GM12878 (cell line): ENCODE data around the gene UQCRH. TPM values are rescaled to one million over a fixed set of nuclear protein-coding genes. Genes with fewer than 3 reads are reported as not detected.
A peak's percentile ranks its signal among the peaks of the same experiment; 100 is the strongest.

Experiments used
- ATAC-seq: fragments of 200-7000 bp; cut with Tn5 transposase; 3 replicates; pipeline ENCODE4 v1.9.1; 2020; ENCODE audit warnings: mild to moderate bottlenecking, moderate library complexity
- BruUV-seq: library from RNA; stranded (reverse); fragments of 400-500 nt; replicated peaks from 2 replicates; lab custom pipeline; 2021; lab: Mats Ljungman, UMichigan
- CTCF ChIA-PET: fragments of 300-600 bp; sonication (Branson Sonifier 250); formaldehyde crosslinking; extraction: SDS; loops from one replicate; lab custom pipeline; 2021; ENCODE audit warnings: inconsistent platforms; lab: Yijun Ruan, JAX
- POLR2A ChIA-PET: fragments of 350-600 bp; formaldehyde crosslinking; extraction: SDS; loops from one replicate; lab custom pipeline; 2021; ENCODE audit warnings: inconsistent platforms; lab: Charles Lee
- RAD21 ChIA-PET: fragments of 300-600 bp; sonication (Branson Sonifier 250); formaldehyde crosslinking; loops from one replicate; lab custom pipeline; 2023; ENCODE audit warnings: antibody characterized with exemption; ENCODE audit not compliant: unreplicated experiment; lab: Charles Lee
- SMC1A ChIA-PET: fragments of 300-600 bp; sonication (Branson Sonifier 250); formaldehyde crosslinking; loops from one replicate; lab custom pipeline; 2023; ENCODE audit not compliant: unreplicated experiment, uncharacterized antibody; lab: Charles Lee
- DNase-seq: peaks from one replicate; pipeline ENCODE4 v3.0.0-alpha.2; 2011; ENCODE audit warnings: low read depth, low spot score
- FAIRE-seq: peaks from 3 replicates; lab custom pipeline; 2011; peaks lifted over from hg19 to GRCh38; lab: Jason Lieb, UNC
- H2AFZ ChIP-seq: 2 replicates; pipeline ENCODE4 v1.6.0; 2011; ENCODE audit warnings: low read depth, low read length, control low read depth; ENCODE audit not compliant: control insufficient read depth
- H3K27ac ChIP-seq: 2 replicates; pipeline ENCODE4 v1.5.1; 2011; ENCODE audit warnings: control low read depth; ENCODE audit not compliant: control insufficient read depth, insufficient read depth
- H3K27me3 ChIP-seq, 2 experiments: replicated peaks in 1 of 2; 2 replicates each; pipeline versions ENCODE4 v1.6.0 to v1.6.1; 2011; ENCODE audit warnings: low read length in 1 of 2; ENCODE audit not compliant: control insufficient read depth in 2 of 2, insufficient read depth in 2 of 2
- H3K36me3 ChIP-seq, 2 experiments: 2 replicates each; pipeline ENCODE4 v1.5.1; 2011; ENCODE audit warnings: low read length in 1 of 2; ENCODE audit not compliant: control insufficient read depth in 2 of 2, insufficient read depth in 2 of 2
- H3K4me1 ChIP-seq: 2 replicates; pipeline ENCODE4 v1.6.1; 2011; ENCODE audit warnings: mild to moderate bottlenecking, low read length, moderate library complexity, mixed read lengths; ENCODE audit not compliant: control insufficient read depth, insufficient read depth
- H3K4me2 ChIP-seq: 2 replicates; pipeline ENCODE4 v1.6.0; 2011; ENCODE audit warnings: control low read depth; ENCODE audit not compliant: control insufficient read depth, insufficient read depth
- H3K4me3 ChIP-seq: fragments of 200-600 bp; sonication (generic); 2 replicates; pipeline ENCODE4 v1.5.1; 2016
- H3K79me2 ChIP-seq: 2 replicates; pipeline ENCODE4 v1.6.0; 2011; ENCODE audit warnings: low read length; ENCODE audit not compliant: control insufficient read depth, insufficient read depth
- H3K9ac ChIP-seq: 2 replicates; pipeline ENCODE4 v1.8.0; 2011; ENCODE audit warnings: low read length, control low read depth, mixed read lengths; ENCODE audit not compliant: control insufficient read depth, insufficient read depth
- H3K9me3 ChIP-seq: replicated peaks from 3 replicates; pipeline ENCODE4 v1.5.1; 2011; ENCODE audit warnings: mild to moderate bottlenecking, low read length; ENCODE audit not compliant: control insufficient read depth, insufficient read depth
- H4K20me1 ChIP-seq: 2 replicates; pipeline ENCODE4 v1.6.0; 2011; ENCODE audit not compliant: control insufficient read depth, insufficient read depth
- FOXM1 ChIP-seq: IDR thresholded peaks from 2 replicates; pipeline ENCODE4 v1.6.1; 2012; ENCODE audit warnings: low read depth, mild to moderate bottlenecking, inconsistent platforms, low read length, moderate library complexity
- IKZF2 ChIP-seq, 2 experiments: fragments of 450-650 bp; IDR thresholded peaks; 2 replicates each; pipeline ENCODE4 v1.6.1; 2017; ENCODE audit warnings: mild to moderate bottlenecking in 2 of 2, moderate library complexity in 2 of 2
- MEF2A ChIP-seq: IDR thresholded peaks from 2 replicates; pipeline ENCODE4 v1.6.1; 2011; ENCODE audit warnings: low read depth, mild to moderate bottlenecking, low read length, moderate library complexity; ENCODE audit not compliant: insufficient read depth
- NFIC ChIP-seq: IDR thresholded peaks from 2 replicates; pipeline ENCODE4 v1.6.1; 2012; ENCODE audit warnings: low read depth, mild to moderate bottlenecking, inconsistent platforms, low read length, moderate library complexity
- PML ChIP-seq: IDR thresholded peaks from 2 replicates; pipeline ENCODE4 v1.6.1; 2012; ENCODE audit warnings: low read length, inconsistent platforms
- POLR2A ChIP-seq: IDR thresholded peaks from 2 replicates; pipeline ENCODE4 v1.6.1; 2011; ENCODE audit warnings: low read depth, mild to moderate bottlenecking, low read length
- POLR2AphosphoS2 ChIP-seq: IDR thresholded peaks from 2 replicates; pipeline ENCODE4 v1.6.1; 2011; ENCODE audit warnings: low read depth, mild to moderate bottlenecking, low read length, improper control_type of control experiment, moderate library complexity
- RCOR1 ChIP-seq: conservative IDR thresholded peaks from 2 replicates; pipeline ENCODE4 v1.6.1; 2012; ENCODE audit warnings: low read depth, low read length, improper control_type of control experiment
- RUNX3 ChIP-seq: IDR thresholded peaks from 2 replicates; pipeline ENCODE4 v1.6.1; 2012; ENCODE audit warnings: low read length, inconsistent platforms
- SPI1 ChIP-seq: IDR thresholded peaks from 2 replicates; pipeline ENCODE4 v1.6.1; 2011; ENCODE audit warnings: low read depth, mild to moderate bottlenecking, low read length, moderate library complexity, borderline replicate concordance; ENCODE audit not compliant: insufficient read depth
- TCF3 ChIP-seq: IDR thresholded peaks from 2 replicates; pipeline ENCODE4 v1.6.1; 2012; ENCODE audit warnings: low read depth, mild to moderate bottlenecking, low read length, borderline replicate concordance; ENCODE audit not compliant: insufficient read depth
- WGBS: methylation state at CpG from one replicate; pipeline ENCODE4 v1.1.6; 2016; ENCODE audit warnings: low lambda C conversion rate; ENCODE audit not compliant: insufficient replicate concordance, insufficient coverage; ENCODE audit errors: missing lambda C conversion rate; 5-methylcytosine and 5-hydroxymethylcytosine counted together
- in situ Hi-C: fragments of 300-500 bp; cut with MboI; formaldehyde crosslinking; loops from 9 replicates; pipeline ENCODE4 v1.14.3; 2018; ENCODE audit warnings: mixed read lengths
- intact Hi-C: fragments of 100-400 bp; cut with micrococcal nuclease; formaldehyde crosslinking; loops from one replicate; pipeline ENCODE4 v1.14.2; 2022; ENCODE audit not compliant: unreplicated experiment
- polyA plus RNA-seq, 11 experiments: library from polyadenylated mRNA; depleted of rRNA in 4 of 11; unstranded in 6 of 11; stranded (reverse) in 5 of 11; fragments of >200 nt; fragmentation: Nextera tagmentation in 4 of 11; fragmentation: Illumina TruSeq in 1 of 11; extraction: Ambion mirVana in 4 of 11; extraction: Trizol in 1 of 11; gene quantifications; 1 replicate in 1 of 11; 2 replicates in 10 of 11; pipeline versions ENCODE4 v1.2.1 to v1.2.3, GENCODE V29; 2011 to 2016; ENCODE audit warnings: inconsistent platforms in 2 of 11, missing spikeins in 2 of 11, low read depth in 1 of 11
- total RNA-seq, 4 experiments: library from RNA; depleted of rRNA in 3 of 4; stranded (reverse); fragments of >200 nt in 3 of 4; fragmentation: Illumina TruSeq in 1 of 4; extraction: Trizol in 1 of 4; gene quantifications; 2 replicates each; pipeline versions ENCODE4 v1.2.1 to v1.2.3, GENCODE V29; 2013 to 2021
- TF ChIP-seq, protein P1 (sequence below): fragments of 450-650 bp; IDR thresholded peaks from 2 replicates; pipeline ENCODE4 v1.6.1; 2018; ENCODE audit warnings: mild to moderate bottlenecking, low read depth, moderate library complexity; ENCODE audit not compliant: partially characterized antibody
- TF ChIP-seq, protein P2 (sequence below): IDR thresholded peaks from 2 replicates; pipeline ENCODE4 v1.6.1; 2012; ENCODE audit warnings: mild to moderate bottlenecking, low read depth, low read length
- TF ChIP-seq, protein P3 (sequence below): fragments of 450-650 bp; IDR thresholded peaks from 2 replicates; pipeline ENCODE4 v1.6.1; 2016; ENCODE audit warnings: mild to moderate bottlenecking

Gene UQCRH
- total and polyA plus RNA-seq, 10 of the 15 experiments (the other 5 are each of a cell fraction or from before 2014, with no cell fraction given) = 363 to 1,782 (median 597) TPM

DNA sequence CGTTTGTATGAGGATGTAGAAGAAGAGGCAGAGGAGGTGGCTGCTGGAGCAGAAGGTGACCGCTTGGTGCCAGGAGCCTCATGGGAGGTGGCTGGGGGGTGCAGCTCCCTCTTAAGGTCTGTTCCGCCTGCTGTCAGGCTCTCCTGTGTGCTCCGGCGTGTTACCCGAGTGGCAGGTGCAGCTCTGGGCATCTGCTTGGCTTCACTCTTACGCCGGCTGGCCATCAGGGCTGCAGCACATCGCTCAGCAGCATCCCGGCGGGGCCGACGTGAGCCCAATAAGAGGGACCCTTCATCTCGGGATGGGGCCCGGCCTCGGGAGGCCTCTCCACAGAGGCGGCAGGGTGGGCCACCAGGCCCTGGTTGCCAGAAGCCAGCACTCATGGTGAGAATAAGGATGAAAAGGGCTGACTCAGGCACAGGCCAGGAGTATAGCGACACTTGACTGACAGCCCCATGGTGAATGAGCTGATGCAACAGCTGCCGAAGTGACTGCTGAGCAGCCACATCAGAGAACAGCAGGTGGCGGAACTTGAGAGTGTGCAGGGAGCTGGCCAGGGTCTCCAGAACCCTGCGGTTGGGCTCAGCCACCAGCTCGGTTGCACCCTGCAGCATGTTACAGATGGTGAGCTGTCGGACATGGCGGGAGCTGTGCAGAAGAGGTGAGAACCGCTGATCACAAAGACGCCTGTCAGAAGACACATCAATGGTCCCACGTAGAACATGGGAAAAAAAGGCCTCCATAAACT lies 17.6 kb upstream of the UQCRH start:
- H3K4me2 ChIP-seq = no peak overlapping the region
- H3K79me2 ChIP-seq = no peaks in the 10 kb centered on the region
- in situ Hi-C loops (no loop called here), intact Hi-C loops (no loop called here)
- peaks cover 12 to 23% of the 10 kb centered on the region in 2 experiments for H3K36me3 ChIP-seq
- no peaks in the 10 kb centered on the region for H3K27me3 ChIP-seq
- H3K27ac ChIP-seq = no peak overlapping the region
- no peak overlapping the region for H3K4me3 ChIP-seq
- no peaks in the 10 kb centered on the region for H3K9me3 ChIP-seq
- no peak overlapping the region for H2AFZ ChIP-seq
- FAIRE-seq = no peak
- 89% methylated on average over 27 of the region's 27 CpGs for WGBS
- BruUV-seq = no TSS peak
- ChIA-PET RAD21 (interaction anchor here (2.0 kb wide), 1 partner anchor 17 kb away, joined by 5 read pairs; the partner anchor contains the start of gene LRRC41), POLR2A (interaction anchor here (1.5 kb wide), 1 partner anchor 9 kb away, joined by 12 read pairs; no protein-coding TSS in a partner anchor), SMC1A (interaction anchor here (1.2 kb wide), 1 partner anchor 31 kb away, joined by 3 read pairs; no protein-coding TSS in a partner anchor), CTCF (interaction anchor here (1.5 kb wide), 1 partner anchor 61 kb away, joined by 5 read pairs; no protein-coding TSS in a partner anchor)
- no peaks in the 10 kb centered on the region for H4K20me1 ChIP-seq
- ATAC-seq = no peak; the same call in 2 of the 3 replicates
- H3K4me1 ChIP-seq = no peaks in the 10 kb centered on the region
- H3K9ac ChIP-seq = no peak overlapping the region
- no peak for DNase-seq
- TF ChIP-seq, protein P1, sequence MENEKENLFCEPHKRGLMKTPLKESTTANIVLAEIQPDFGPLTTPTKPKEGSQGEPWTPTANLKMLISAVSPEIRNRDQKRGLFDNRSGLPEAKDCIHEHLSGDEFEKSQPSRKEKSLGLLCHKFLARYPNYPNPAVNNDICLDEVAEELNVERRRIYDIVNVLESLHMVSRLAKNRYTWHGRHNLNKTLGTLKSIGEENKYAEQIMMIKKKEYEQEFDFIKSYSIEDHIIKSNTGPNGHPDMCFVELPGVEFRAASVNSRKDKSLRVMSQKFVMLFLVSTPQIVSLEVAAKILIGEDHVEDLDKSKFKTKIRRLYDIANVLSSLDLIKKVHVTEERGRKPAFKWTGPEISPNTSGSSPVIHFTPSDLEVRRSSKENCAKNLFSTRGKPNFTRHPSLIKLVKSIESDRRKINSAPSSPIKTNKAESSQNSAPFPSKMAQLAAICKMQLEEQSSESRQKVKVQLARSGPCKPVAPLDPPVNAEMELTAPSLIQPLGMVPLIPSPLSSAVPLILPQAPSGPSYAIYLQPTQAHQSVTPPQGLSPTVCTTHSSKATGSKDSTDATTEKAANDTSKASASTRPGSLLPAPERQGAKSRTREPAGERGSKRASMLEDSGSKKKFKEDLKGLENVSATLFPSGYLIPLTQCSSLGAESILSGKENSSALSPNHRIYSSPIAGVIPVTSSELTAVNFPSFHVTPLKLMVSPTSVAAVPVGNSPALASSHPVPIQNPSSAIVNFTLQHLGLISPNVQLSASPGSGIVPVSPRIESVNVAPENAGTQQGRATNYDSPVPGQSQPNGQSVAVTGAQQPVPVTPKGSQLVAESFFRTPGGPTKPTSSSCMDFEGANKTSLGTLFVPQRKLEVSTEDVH = no peak
- TF ChIP-seq IKZF2 (IDR thresholded peaks at IDR 0.05) (no peak), POLR2AphosphoS2 (peak; percentile 44; the same call in 1 of the 2 replicates), RUNX3 (no peak), PML (0 out of 2 replicates have a peak, but pooled peaks have one; percentile 18), MEF2A (no peak), SPI1 (no peak), NFIC (no peak), FOXM1 (0 out of 2 replicates have a peak, but pooled peaks have one; percentile 18), RCOR1 (no peak), POLR2A (peak; percentile 66; the same call in 1 of the 2 replicates), TCF3 (no peak)
- TF ChIP-seq, protein P2, sequence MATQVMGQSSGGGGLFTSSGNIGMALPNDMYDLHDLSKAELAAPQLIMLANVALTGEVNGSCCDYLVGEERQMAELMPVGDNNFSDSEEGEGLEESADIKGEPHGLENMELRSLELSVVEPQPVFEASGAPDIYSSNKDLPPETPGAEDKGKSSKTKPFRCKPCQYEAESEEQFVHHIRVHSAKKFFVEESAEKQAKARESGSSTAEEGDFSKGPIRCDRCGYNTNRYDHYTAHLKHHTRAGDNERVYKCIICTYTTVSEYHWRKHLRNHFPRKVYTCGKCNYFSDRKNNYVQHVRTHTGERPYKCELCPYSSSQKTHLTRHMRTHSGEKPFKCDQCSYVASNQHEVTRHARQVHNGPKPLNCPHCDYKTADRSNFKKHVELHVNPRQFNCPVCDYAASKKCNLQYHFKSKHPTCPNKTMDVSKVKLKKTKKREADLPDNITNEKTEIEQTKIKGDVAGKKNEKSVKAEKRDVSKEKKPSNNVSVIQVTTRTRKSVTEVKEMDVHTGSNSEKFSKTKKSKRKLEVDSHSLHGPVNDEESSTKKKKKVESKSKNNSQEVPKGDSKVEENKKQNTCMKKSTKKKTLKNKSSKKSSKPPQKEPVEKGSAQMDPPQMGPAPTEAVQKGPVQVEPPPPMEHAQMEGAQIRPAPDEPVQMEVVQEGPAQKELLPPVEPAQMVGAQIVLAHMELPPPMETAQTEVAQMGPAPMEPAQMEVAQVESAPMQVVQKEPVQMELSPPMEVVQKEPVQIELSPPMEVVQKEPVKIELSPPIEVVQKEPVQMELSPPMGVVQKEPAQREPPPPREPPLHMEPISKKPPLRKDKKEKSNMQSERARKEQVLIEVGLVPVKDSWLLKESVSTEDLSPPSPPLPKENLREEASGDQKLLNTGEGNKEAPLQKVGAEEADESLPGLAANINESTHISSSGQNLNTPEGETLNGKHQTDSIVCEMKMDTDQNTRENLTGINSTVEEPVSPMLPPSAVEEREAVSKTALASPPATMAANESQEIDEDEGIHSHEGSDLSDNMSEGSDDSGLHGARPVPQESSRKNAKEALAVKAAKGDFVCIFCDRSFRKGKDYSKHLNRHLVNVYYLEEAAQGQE = no peak
- TF ChIP-seq, protein P3, sequence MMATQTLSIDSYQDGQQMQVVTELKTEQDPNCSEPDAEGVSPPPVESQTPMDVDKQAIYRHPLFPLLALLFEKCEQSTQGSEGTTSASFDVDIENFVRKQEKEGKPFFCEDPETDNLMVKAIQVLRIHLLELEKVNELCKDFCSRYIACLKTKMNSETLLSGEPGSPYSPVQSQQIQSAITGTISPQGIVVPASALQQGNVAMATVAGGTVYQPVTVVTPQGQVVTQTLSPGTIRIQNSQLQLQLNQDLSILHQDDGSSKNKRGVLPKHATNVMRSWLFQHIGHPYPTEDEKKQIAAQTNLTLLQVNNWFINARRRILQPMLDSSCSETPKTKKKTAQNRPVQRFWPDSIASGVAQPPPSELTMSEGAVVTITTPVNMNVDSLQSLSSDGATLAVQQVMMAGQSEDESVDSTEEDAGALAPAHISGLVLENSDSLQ = peak; percentile 32; the same call in 1 of the 2 replicates
